Measurements from ENCODE around the gene ABLIM3. TPM values are rescaled to one million over a fixed set of nuclear protein-coding genes. Genes with fewer than 3 reads are reported as not detected.

Gene ABLIM3
- polyA plus RNA-seq, 1 of the 3 experiments (the other 2 are of a cell fraction), result 5.9 TPM

GRCh38 chr5:149219584-149219983, 78.3 kb downstream of the ABLIM3 start:
- Histone ChIP-seq H3K79me2 (ENCODE audit: insufficient read depth) (no peaks in the 10 kb centered on the region), H3K9me3 (no peaks in the 10 kb centered on the region), H4K20me1 (ENCODE audit: insufficient read depth) (no peaks in the 10 kb centered on the region), H3K4me2 (no peak overlapping the region), H3K27me3 (ENCODE audit: insufficient read depth) (no peaks in the 10 kb centered on the region), H3F3A (replicated peaks; ENCODE audit: insufficient read depth) (no peaks in the 10 kb centered on the region), H2AFZ (ENCODE audit: low read depth) (no peak overlapping the region), H3K4me1 (ENCODE audit: control insufficient read depth in 1 of 2, insufficient read depth in 2 of 2, low read depth in 1 of 2, low read length in 1 of 2) (peaks cover 0 to 2% of the 10 kb centered on the region in 2 experiments; a peak in 1 of 4 replicates), H3K36me3 (replicated peaks in 1 of 2; ENCODE audit: control insufficient read depth in 1 of 2, insufficient read depth in 2 of 2, low read length in 1 of 2) (no peaks in the 10 kb centered on the region), H3K4me3 (ENCODE audit: low read depth in 2 of 2, low read length in 1 of 2) (no peak overlapping the region), H3K9ac (no peak overlapping the region), H3K27ac (ENCODE audit: low read depth in 2 of 2, low read length in 1 of 2) (no peak overlapping the region), H3K9me2 (no peaks in the 10 kb centered on the region)
- TF ChIP-seq YY1 (IDR thresholded peaks at IDR 0.05; ENCODE audit: low read depth) (no peak), EZH2phosphoT487 (IDR thresholded peaks at IDR 0.05; ENCODE audit: borderline replicate concordance, low read depth) (no peak), PBX3 (IDR thresholded peaks at IDR 0.05) (no peak), MAX (IDR thresholded peaks at IDR 0.05; ENCODE audit: low read depth) (no peak), CHD2 (IDR thresholded peaks at IDR 0.05; ENCODE audit: low read length, partially characterized antibody) (no peak), MEF2A (IDR thresholded peaks at IDR 0.05; ENCODE audit: borderline replicate concordance, low read depth) (no peak), TAF1 (IDR thresholded peaks at IDR 0.05; ENCODE audit: borderline replicate concordance, low read depth, low read length) (no peak), RXRA (IDR thresholded peaks at IDR 0.05; ENCODE audit: borderline replicate concordance, low read depth) (no peak), ELF1 (IDR thresholded peaks at IDR 0.05) (no peak), REST (IDR thresholded peaks at IDR 0.05; ENCODE audit: low read depth, low read length) (no peak), POLR2AphosphoS5 (IDR thresholded peaks at IDR 0.05; ENCODE audit: low read depth, low read length) (no peak), RFX5 (IDR thresholded peaks at IDR 0.05; ENCODE audit: low read length) (no peak), JUND (IDR thresholded peaks at IDR 0.05) (no peak), IRF3 (IDR thresholded peaks at IDR 0.05; ENCODE audit: low read depth, low read length) (no peak), FOXM1 (IDR thresholded peaks at IDR 0.05; ENCODE audit: low read depth) (no peak), RCOR1 (IDR thresholded peaks at IDR 0.05; ENCODE audit: low read length) (no peak)
- no peak for DNase-seq
- 80% methylated on average over 1 of the region's 1 CpG for WGBS (ENCODE audit: low lambda C conversion rate)
- ChIA-PET POLR2A (no interaction called here), CTCF (interaction anchor here (1.0 kb wide), 1 partner anchor 46 kb away, joined by 3 read pairs; no protein-coding TSS in a partner anchor)
